Gastroesophageal sphincter (tissue), 3 donors: ENCODE data around the gene FAM131C.

Source experiments
- CTCF ChIP-seq, 4 experiments: fragments of 200-600 bp in 2 of 4; fragments of 450-650 bp in 2 of 4; sonication (generic) in 1 of 4; IDR thresholded peaks; one replicate each; pipeline ENCODE4 v1.5.1; 2017 to 2019; ENCODE audit warnings: antibody characterized with exemption in 4 of 4, mild to moderate bottlenecking in 2 of 4, moderate library complexity in 2 of 4
- EP300 ChIP-seq: sonication (generic); formaldehyde crosslinking; IDR thresholded peaks from one replicate; pipeline ENCODE4 v1.6.1; 2017; ENCODE audit warnings: antibody characterized with exemption, mild to moderate bottlenecking
- POLR2A ChIP-seq, 2 donors: fragments of 450-650 bp; IDR thresholded peaks; one replicate each; pipeline ENCODE4 v1.6.1; 2017; ENCODE audit warnings: antibody characterized with exemption in 2 of 2, mild to moderate bottlenecking in 2 of 2, moderate library complexity in 1 of 2
- POLR2AphosphoS5 ChIP-seq: sonication (generic); formaldehyde crosslinking; IDR thresholded peaks from one replicate; pipeline ENCODE4 v1.6.1; 2017; ENCODE audit warnings: antibody characterized with exemption

- TF ChIP-seq EP300: no peak
- no peak for TF ChIP-seq CTCF (IDR thresholded peaks at IDR 0.05)
- no peak for TF ChIP-seq POLR2AphosphoS5
- TF ChIP-seq POLR2A (IDR thresholded peaks at IDR 0.05): no peak
Measured at GRCh38 chr1:16087733-16088132, 14.3 kb upstream of the FAM131C start.
